BE2C (cell line): ENCODE measurements around the gene RHCG.

Experiments
- DNase-seq: peaks from one replicate; pipeline ENCODE4 v3.0.0-alpha.2; 2020
- H3K27me3 ChIP-seq: fragments of 250-450 bp; sonication (Bioruptor Pico); 2 replicates; pipeline ENCODE4 v1.5.1; 2020; ENCODE audit warnings: mild to moderate bottlenecking
- H3K36me3 ChIP-seq: fragments of 250-450 bp; sonication (Bioruptor Pico); 2 replicates; pipeline ENCODE4 v1.5.1; 2020; ENCODE audit warnings: mild to moderate bottlenecking
- H3K4me1 ChIP-seq: fragments of 250-450 bp; sonication (Bioruptor Pico); 2 replicates; pipeline ENCODE4 v1.5.1; 2020
- H3K4me3 ChIP-seq: 2 replicates; pipeline ENCODE4 v1.5.1; 2011; ENCODE audit warnings: low read depth, low read length
- H3K9me3 ChIP-seq: fragments of 250-450 bp; sonication (Bioruptor Pico); 2 replicates; pipeline ENCODE4 v1.5.1; 2020
- CTCF ChIP-seq: IDR thresholded peaks from 2 replicates; pipeline ENCODE4 v1.5.1; 2012; ENCODE audit warnings: mild to moderate bottlenecking, low read depth, low read length

RHCG gene

DNA sequence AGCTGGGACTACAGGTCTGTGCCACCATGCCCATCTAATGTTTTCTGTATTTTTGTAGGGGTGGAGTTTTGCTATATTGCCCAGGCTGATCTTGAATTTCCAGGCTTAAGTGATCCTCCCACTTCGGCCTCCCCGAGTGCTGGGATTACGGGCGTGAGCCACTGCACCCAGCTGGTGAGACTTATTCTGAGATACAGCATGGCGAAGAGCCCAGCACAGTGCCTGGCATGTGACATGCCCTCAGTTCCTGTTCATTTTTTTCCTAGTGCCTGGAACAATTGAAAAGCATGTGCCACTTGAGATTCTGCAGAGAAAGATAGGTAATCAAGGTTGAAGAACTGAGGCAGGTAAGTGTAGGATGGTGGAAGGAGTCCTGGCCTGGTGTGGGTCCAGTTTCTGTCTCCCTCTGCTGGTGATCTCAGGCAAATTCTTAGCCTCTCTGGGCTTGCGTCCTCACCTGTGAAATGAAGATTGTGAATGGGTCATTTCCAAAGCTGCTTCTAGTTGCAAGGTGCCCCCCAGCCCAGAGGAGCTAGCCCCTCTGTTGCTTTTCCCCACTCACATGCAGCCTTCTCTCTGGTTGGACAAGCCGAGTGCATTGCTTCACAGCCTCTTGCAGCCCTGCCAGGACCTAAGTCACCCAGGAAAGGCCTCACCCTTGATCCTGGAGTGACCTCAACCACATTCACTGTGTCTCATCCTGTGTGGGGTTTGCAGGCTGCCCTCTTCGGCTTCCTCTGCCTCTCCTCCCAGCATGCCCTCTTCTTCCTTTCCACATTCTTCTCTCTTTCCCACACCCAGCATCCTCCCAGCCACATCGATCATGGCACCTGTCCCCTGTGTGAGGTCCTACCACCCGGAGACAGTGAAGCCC, 4.3 kb upstream of the RHCG start:
- TF ChIP-seq CTCF, result peak; percentile 61
- no peak overlapping the region for H3K4me3 ChIP-seq
- no peaks in the 10 kb centered on the region for H3K4me1 ChIP-seq
- no peaks in the 10 kb centered on the region for H3K36me3 ChIP-seq
- H3K9me3 ChIP-seq, result no peaks in the 10 kb centered on the region
- DNase-seq, result no peak
- no peaks in the 10 kb centered on the region; the same call in 1 of the 2 replicates for H3K27me3 ChIP-seq

DNA sequence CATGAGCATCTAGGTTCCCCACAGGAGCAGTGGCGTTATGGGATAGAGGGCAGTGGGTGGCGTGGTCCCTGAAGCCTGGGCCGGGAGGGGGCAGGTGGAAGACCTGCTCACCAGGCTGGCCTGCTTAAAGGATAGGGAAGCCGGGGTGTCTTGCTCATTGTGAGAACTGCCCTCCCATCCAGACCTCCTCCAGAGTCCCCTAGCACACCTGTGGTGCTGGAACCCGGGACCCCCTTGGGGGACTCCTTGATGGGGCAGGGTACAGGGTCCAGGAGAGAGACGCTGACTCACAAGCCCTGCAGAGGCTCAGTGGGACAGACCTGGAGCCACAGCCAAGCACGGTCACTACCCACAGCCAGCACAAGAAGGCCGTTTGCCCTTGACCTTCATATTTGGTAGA, 2.8 kb upstream of the RHCG start:
- no peak for TF ChIP-seq CTCF
- DNase-seq, result no peak
- no peaks in the 10 kb centered on the region for H3K9me3 ChIP-seq
- H3K4me3 ChIP-seq, result no peak overlapping the region
- H3K4me1 ChIP-seq, result no peaks in the 10 kb centered on the region
- no peaks in the 10 kb centered on the region for H3K36me3 ChIP-seq
- H3K27me3 ChIP-seq, result no peaks in the 10 kb centered on the region; the same call in 1 of the 2 replicates

GRCh38 chr15:89498574-89498906, 2.2 kb upstream of the RHCG start:
- Histone ChIP-seq H3K27me3 (no peaks in the 10 kb centered on the region; the same call in 1 of the 2 replicates), H3K9me3 (no peaks in the 10 kb centered on the region), H3K4me1 (no peaks in the 10 kb centered on the region), H3K36me3 (no peaks in the 10 kb centered on the region), H3K4me3 (no peak overlapping the region)
- no peak for DNase-seq
- no peak for TF ChIP-seq CTCF

DNA sequence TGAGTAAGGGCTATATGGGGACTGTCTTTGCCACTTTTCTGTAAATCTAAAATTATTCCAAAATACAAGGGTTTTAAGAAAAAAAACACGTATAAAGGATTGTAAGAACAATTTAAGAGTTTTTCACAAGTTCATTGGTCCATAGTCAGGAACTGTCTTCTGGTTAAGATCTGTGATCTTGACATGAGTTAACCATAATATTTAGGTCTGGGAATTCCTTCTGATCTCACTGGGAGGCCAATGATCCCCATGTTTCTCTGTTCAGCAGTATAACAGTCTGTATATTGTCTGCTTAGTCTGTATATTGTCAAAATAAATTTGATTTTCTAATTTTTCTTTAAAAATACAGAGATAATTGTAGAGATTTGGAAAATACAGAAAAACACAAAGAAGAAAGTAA, 848 bp upstream of the RHCG start:
- no peak for TF ChIP-seq CTCF
- DNase-seq, result no peak
- Histone ChIP-seq H3K4me3 (no peak overlapping the region), H3K4me1 (no peaks in the 10 kb centered on the region), H3K9me3 (no peaks in the 10 kb centered on the region), H3K36me3 (no peaks in the 10 kb centered on the region), H3K27me3 (no peaks in the 10 kb centered on the region; the same call in 1 of the 2 replicates)

DNA sequence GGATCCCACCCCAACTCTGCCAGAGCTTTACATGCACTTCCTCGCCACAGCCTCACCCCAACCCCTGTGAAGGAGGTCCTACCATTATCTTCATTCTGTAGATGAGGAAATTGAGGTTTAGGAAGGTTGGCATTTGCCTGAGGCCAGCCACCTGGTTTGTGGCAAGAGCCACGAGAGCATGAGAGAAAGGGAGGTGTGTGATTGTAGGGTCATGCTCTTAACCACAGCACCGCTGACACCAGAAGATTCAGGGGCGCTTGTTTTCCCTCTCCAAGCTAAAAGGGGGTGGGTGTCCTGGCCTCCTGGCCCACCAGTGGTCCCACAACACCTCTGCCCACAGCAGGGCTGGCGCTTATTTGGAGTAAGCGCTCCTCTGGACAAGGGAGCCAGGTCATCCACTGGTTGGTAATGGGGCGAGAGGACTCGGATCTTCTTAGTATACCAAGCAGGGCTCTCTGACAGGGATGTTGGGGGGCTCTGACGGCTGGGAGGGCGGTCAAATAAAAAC, 691 bp downstream of the RHCG start:
- DNase-seq, result no peak
- Histone ChIP-seq H3K27me3 (no peaks in the 10 kb centered on the region; the same call in 1 of the 2 replicates), H3K36me3 (no peaks in the 10 kb centered on the region), H3K4me1 (no peaks in the 10 kb centered on the region), H3K9me3 (no peaks in the 10 kb centered on the region), H3K4me3 (peak overlapping the region; percentile 59; the same call in 1 of the 2 replicates)
- no peak for TF ChIP-seq CTCF
